Amniotic stem cell (primary cell): ENCODE results near the gene CKAP4.

Experiments
- DNase-seq: peaks from one replicate; lab custom pipeline; 2025; lab: John Stamatoyannopoulos, UW

The CKAP4 gene

GRCh38 chr12:106195621-106196027 is 52.2 kb downstream of the CKAP4 start:
- peak; percentile 27 for DNase-seq

GRCh38 chr12:106194351-106194750 is 53.5 kb downstream of the CKAP4 start:
- no peak for DNase-seq

GRCh38 chr12:106193394-106194215 is 54.2 kb downstream of the CKAP4 start:
- DNase-seq, result no peak

GRCh38 chr12:106192659-106193393 is 55.0 kb downstream of the CKAP4 start:
- DNase-seq, result no peak

- no peak for DNase-seq
Observed at GRCh38 chr12:106190581-106190980, 57.2 kb downstream of the CKAP4 start.

GRCh38 chr12:106189341-106189740 is 58.5 kb downstream of the CKAP4 start:
- DNase-seq, result no peak

- no peak for DNase-seq
Observed at GRCh38 chr12:106188256-106188655, 59.6 kb downstream of the CKAP4 start.
